ENCODE measurements around the gene SLC9A9.
"Not testable (repeated sequence)": the region's sequence is repeated elsewhere in the genome, so short reads cannot be mapped to it uniquely, and the experiment has no call there.

The SLC9A9 gene

DNA sequence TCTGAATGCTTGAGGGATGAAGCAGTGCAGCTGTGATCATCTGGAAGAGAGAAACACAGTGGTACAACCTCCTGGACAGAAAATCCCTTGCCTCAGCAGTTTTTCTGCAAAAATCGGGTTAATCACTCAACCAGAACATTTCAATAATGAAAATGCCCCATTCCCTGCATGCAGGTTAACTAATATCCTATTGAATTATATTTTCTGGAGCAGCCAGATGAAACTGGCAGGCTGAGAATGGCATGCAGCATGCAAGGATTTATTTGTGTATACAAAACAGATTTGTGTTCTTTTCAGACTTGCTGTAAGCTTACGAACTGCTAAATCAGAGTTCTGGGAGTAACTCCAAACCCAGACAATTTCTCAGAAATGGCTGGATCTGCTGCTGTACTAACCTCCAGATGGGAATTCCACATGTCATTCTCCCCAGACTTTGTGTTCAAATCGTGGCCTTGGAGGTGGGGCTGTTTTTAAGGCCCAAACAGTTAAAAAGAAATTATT lies 39.1 kb downstream of the SLC9A9 start:
- Histone ChIP-seq H3K4me2 (ENCODE audit: low read depth, low read length) (no peak overlapping the region), H3K9me2 (replicated peaks; ENCODE audit: insufficient read depth, low read length) (no peaks in the 10 kb centered on the region), H3K9ac (ENCODE audit: low read length) (no peak overlapping the region), H3K27me3 (replicated peaks; ENCODE audit: insufficient read depth, low read length) (no peaks in the 10 kb centered on the region), H3K36me3 (replicated peaks; ENCODE audit: insufficient read depth, low read length) (no peaks in the 10 kb centered on the region), H3K4me3 (ENCODE audit: low read length) (no peak overlapping the region), H3K27ac (ENCODE audit: low read length) (no peak overlapping the region), H4K20me1 (ENCODE audit: insufficient read depth, low read length) (no peaks in the 10 kb centered on the region), H3K4me1 (ENCODE audit: low read length) (peaks cover 8% of the 10 kb centered on the region), H3K9me3 (replicated peaks; ENCODE audit: insufficient read depth, low read length) (no peaks in the 10 kb centered on the region), H3K79me2 (ENCODE audit: low read length) (no peaks in the 10 kb centered on the region), H3F3A (ENCODE audit: insufficient read depth, low read length) (no peaks in the 10 kb centered on the region), H2AFZ (ENCODE audit: low read length) (no peak overlapping the region)
- TF ChIP-seq EZH2phosphoT487 (IDR thresholded peaks at IDR 0.05; ENCODE audit: low read length): no peak
- no peak for TF ChIP-seq CTCF (IDR thresholded peaks at IDR 0.05; ENCODE audit: low read length)
- TF ChIP-seq EZH2 (optimal IDR thresholded peaks at IDR 0.05; ENCODE audit: low read depth, low read length): no peak
- DNase-seq: no peak

- H3K27ac ChIP-seq (ENCODE audit: low read length): no peak overlapping the region
- no peaks in the 10 kb centered on the region for H3K9me3 ChIP-seq (replicated peaks; ENCODE audit: insufficient read depth, low read length)
- H3K4me3 ChIP-seq (ENCODE audit: low read length): no peak overlapping the region
- no peaks in the 10 kb centered on the region for H3F3A ChIP-seq (ENCODE audit: insufficient read depth, low read length)
- H3K4me2 ChIP-seq (ENCODE audit: low read depth, low read length): no peak overlapping the region
- no peaks in the 10 kb centered on the region for H3K36me3 ChIP-seq (replicated peaks; ENCODE audit: insufficient read depth, low read length)
- no peaks in the 10 kb centered on the region for H3K79me2 ChIP-seq (ENCODE audit: low read length)
- H3K27me3 ChIP-seq (replicated peaks; ENCODE audit: insufficient read depth, low read length): no peaks in the 10 kb centered on the region
- H3K4me1 ChIP-seq (ENCODE audit: low read length): peaks cover 4% of the 10 kb centered on the region; the same call in 1 of the 2 replicates
- no peaks in the 10 kb centered on the region for H4K20me1 ChIP-seq (ENCODE audit: insufficient read depth, low read length)
- no peak overlapping the region for H2AFZ ChIP-seq (ENCODE audit: low read length)
- TF ChIP-seq EZH2phosphoT487 (IDR thresholded peaks at IDR 0.05; ENCODE audit: low read length) (no peak), CTCF (IDR thresholded peaks at IDR 0.05; ENCODE audit: low read length) (no peak)
- DNase-seq: no peak
- H3K9me2 ChIP-seq (replicated peaks; ENCODE audit: insufficient read depth, low read length): no peaks in the 10 kb centered on the region
- H3K9ac ChIP-seq (ENCODE audit: low read length): no peak overlapping the region
These were observed 40.2 kb downstream of the SLC9A9 start for GRCh38 chr3:143808030-143808429.

DNA sequence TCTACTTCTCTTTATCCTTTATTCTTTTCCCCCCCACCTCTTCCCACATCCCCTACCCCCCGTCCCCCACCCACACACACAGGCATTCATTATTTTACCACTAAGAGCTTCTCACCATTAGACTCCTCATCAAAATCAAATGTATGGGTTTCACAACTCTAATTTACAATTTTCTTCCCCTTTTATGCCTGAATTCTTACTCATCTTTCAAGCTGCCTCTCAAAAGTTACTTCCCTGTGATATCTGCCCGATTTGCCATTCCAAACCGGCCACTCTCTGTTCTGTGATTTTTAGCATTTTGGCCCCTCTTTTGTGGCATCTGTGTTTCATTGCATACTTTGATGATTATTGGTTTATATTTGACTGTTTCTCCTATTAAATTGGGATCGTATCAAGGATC lies 42.2 kb downstream of the SLC9A9 start:
- no peaks in the 10 kb centered on the region for H3K36me3 ChIP-seq (replicated peaks; ENCODE audit: insufficient read depth, low read length)
- H3K4me2 ChIP-seq (ENCODE audit: low read depth, low read length): no peak overlapping the region
- H3K79me2 ChIP-seq (ENCODE audit: low read length): no peaks in the 10 kb centered on the region
- no peak overlapping the region for H3K27ac ChIP-seq (ENCODE audit: low read length)
- no peak overlapping the region for H3K4me3 ChIP-seq (ENCODE audit: low read length)
- no peaks in the 10 kb centered on the region for H3K27me3 ChIP-seq (replicated peaks; ENCODE audit: insufficient read depth, low read length)
- no peak for DNase-seq
- no peaks in the 10 kb centered on the region for H4K20me1 ChIP-seq (ENCODE audit: insufficient read depth, low read length)
- no peak overlapping the region for H3K9ac ChIP-seq (ENCODE audit: low read length)
- H3F3A ChIP-seq (ENCODE audit: insufficient read depth, low read length): no peaks in the 10 kb centered on the region
- no peak overlapping the region for H2AFZ ChIP-seq (ENCODE audit: low read length)
- TF ChIP-seq EZH2 (optimal IDR thresholded peaks at IDR 0.05; ENCODE audit: low read depth, low read length): no peak
- TF ChIP-seq EZH2phosphoT487 (IDR thresholded peaks at IDR 0.05; ENCODE audit: low read length): no peak
- H3K9me3 ChIP-seq (replicated peaks; ENCODE audit: insufficient read depth, low read length): no peaks in the 10 kb centered on the region
- no peaks in the 10 kb centered on the region for H3K9me2 ChIP-seq (replicated peaks; ENCODE audit: insufficient read depth, low read length)
- H3K4me1 ChIP-seq (ENCODE audit: low read length): no peaks in the 10 kb centered on the region

GRCh38 chr3:143805476-143805875 lies 42.8 kb downstream of the SLC9A9 start:
- not testable (repeated sequence) for DNase-seq; H3K4me3 ChIP-seq (ENCODE audit: low read length); H3K79me2 ChIP-seq (ENCODE audit: low read length); H3K9me3 ChIP-seq (replicated peaks; ENCODE audit: insufficient read depth, low read length); H3K9me2 ChIP-seq (replicated peaks; ENCODE audit: insufficient read depth, low read length); H3K27ac ChIP-seq (ENCODE audit: low read length); H3K4me2 ChIP-seq (ENCODE audit: low read depth, low read length); H3K36me3 ChIP-seq (replicated peaks; ENCODE audit: insufficient read depth, low read length); H3F3A ChIP-seq (ENCODE audit: insufficient read depth, low read length); H3K4me1 ChIP-seq (ENCODE audit: low read length); H2AFZ ChIP-seq (ENCODE audit: low read length); H3K9ac ChIP-seq (ENCODE audit: low read length); H4K20me1 ChIP-seq (ENCODE audit: insufficient read depth, low read length); H3K27me3 ChIP-seq (replicated peaks; ENCODE audit: insufficient read depth, low read length)

- H3K4me2 ChIP-seq (ENCODE audit: low read depth, low read length); H3K36me3 ChIP-seq (replicated peaks; ENCODE audit: insufficient read depth, low read length); H3K4me3 ChIP-seq (ENCODE audit: low read length); H3K9ac ChIP-seq (ENCODE audit: low read length); H2AFZ ChIP-seq (ENCODE audit: low read length); H3K9me3 ChIP-seq (replicated peaks; ENCODE audit: insufficient read depth, low read length); H3K79me2 ChIP-seq (ENCODE audit: low read length); H3F3A ChIP-seq (ENCODE audit: insufficient read depth, low read length); H3K27me3 ChIP-seq (replicated peaks; ENCODE audit: insufficient read depth, low read length); H3K27ac ChIP-seq (ENCODE audit: low read length); H3K9me2 ChIP-seq (replicated peaks; ENCODE audit: insufficient read depth, low read length); H4K20me1 ChIP-seq (ENCODE audit: insufficient read depth, low read length); H3K4me1 ChIP-seq (ENCODE audit: low read length); DNase-seq: not testable (repeated sequence)
These were observed 47.2 kb downstream of the SLC9A9 start for GRCh38 chr3:143801046-143801445.

GRCh38 chr3:143798151-143798550 lies 50.1 kb downstream of the SLC9A9 start:
- H3K79me2 ChIP-seq (ENCODE audit: low read length); DNase-seq; H3K9me2 ChIP-seq (replicated peaks; ENCODE audit: insufficient read depth, low read length); H3K4me2 ChIP-seq (ENCODE audit: low read depth, low read length); H3K4me3 ChIP-seq (ENCODE audit: low read length); H3K9me3 ChIP-seq (replicated peaks; ENCODE audit: insufficient read depth, low read length); H4K20me1 ChIP-seq (ENCODE audit: insufficient read depth, low read length); H3K27ac ChIP-seq (ENCODE audit: low read length); H3K4me1 ChIP-seq (ENCODE audit: low read length); H3K9ac ChIP-seq (ENCODE audit: low read length); H2AFZ ChIP-seq (ENCODE audit: low read length); H3K27me3 ChIP-seq (replicated peaks; ENCODE audit: insufficient read depth, low read length); H3K36me3 ChIP-seq (replicated peaks; ENCODE audit: insufficient read depth, low read length); H3F3A ChIP-seq (ENCODE audit: insufficient read depth, low read length): not testable (repeated sequence)
